ENCODE measurements around the gene GMPPA. TPM values are rescaled to one million over a fixed set of nuclear protein-coding genes. Genes with fewer than 3 reads are reported as not detected.

GMPPA gene
- total RNA-seq, 1 experiment from 2014 or later = 81.6 TPM

DNA sequence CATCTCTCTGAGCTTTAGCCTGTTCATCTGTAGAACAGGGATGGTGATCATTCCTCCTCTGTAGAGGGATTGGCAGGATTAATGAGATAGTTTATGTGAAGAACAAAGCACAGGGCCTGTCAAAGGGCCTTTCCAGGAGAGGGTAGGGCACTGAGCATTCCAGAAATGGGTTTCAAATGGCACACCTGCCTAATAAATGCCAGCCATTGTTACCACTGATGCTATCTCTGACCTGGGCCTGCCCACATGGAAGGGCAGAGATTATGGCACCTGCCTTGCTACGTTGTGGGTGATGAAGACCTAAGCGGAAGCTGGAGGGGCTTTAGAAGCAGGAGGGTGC, 31.0 kb upstream of the GMPPA start:
- DNase-seq (ENCODE audit: low read depth) = no peak

DNA sequence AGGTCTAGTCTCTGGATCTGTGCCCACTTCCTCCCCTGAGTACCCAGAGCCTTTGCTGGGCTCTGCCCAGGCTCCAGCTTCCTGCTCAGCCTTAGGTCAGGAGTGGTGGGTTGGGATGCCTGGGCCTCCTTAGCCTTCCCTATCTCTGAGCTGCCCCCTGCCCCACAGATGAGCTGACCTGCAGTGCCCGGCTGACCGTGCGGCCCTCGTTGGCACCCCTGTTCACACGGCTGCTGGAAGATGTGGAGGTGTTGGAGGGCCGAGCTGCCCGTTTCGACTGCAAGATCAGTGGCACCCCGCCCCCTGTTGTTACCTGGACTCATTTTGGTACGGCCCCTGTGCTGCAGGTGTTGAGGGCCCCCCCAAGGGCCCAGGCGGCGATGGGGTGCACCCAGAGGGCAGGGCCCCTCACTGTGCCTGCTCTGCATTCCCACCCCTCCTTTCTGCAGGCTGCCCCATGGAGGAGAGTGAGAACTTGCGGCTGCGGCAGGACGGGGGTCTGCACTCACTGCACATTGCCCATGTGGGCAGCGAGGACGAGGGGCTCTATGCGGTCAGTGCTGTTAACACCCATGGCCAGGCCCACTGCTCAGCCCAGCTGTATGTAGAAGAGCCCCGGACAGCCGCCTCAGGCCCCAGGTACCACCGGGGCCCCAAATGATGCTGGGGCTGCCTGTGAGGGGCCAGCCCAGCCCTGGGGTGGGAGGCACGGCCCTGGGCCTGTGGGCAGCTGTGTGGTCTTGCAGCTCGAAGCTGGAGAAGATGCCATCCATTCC, 30.1 kb upstream of the GMPPA start:
- no peak for DNase-seq (ENCODE audit: low read depth)

DNA sequence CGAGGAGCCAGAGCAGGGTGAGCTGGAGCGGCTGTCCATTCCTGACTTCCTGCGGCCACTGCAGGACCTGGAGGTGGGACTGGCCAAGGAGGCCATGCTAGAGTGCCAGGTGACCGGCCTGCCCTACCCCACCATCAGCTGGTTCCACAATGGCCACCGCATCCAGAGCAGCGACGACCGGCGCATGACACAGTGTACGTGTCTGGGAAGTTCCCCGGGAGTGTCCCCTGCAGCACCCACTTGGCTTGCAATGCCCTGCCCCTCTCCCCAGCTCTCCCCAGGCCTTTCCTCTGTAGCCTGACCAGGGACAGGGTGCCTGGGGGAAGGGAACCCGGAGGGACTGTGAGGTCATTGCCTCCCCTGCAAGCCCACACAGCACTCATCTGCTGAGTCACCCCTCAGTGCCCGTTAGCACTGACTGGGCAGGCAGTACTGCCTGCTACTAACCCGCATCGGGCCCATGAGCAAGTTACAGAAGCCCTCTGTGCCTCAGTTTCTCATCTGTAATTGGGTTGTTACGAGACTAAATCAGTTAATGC, 29.4 kb upstream of the GMPPA start:
- peak; percentile 85 for DNase-seq (ENCODE audit: low read depth)

DNA sequence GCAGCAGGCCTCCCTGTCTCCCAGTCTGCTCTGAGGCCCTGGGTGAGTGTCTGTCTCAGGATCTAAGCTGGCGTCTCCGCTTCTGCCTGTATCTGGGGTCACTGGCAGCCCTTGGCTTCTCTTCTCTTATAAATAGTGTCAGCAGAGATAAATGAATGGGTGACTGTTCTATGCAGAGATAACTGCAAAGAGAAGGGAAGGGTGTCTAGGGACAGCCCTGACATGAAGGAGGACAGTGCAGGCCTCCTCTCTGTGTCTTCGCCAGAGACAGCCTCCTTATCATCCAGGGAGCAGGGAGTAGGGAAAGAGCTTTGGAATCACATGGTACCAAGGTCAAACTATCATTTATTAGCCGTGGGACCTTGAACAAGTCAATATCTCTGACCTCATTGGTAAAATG, 28.3 kb upstream of the GMPPA start:
- no peak for DNase-seq (ENCODE audit: low read depth)

DNA sequence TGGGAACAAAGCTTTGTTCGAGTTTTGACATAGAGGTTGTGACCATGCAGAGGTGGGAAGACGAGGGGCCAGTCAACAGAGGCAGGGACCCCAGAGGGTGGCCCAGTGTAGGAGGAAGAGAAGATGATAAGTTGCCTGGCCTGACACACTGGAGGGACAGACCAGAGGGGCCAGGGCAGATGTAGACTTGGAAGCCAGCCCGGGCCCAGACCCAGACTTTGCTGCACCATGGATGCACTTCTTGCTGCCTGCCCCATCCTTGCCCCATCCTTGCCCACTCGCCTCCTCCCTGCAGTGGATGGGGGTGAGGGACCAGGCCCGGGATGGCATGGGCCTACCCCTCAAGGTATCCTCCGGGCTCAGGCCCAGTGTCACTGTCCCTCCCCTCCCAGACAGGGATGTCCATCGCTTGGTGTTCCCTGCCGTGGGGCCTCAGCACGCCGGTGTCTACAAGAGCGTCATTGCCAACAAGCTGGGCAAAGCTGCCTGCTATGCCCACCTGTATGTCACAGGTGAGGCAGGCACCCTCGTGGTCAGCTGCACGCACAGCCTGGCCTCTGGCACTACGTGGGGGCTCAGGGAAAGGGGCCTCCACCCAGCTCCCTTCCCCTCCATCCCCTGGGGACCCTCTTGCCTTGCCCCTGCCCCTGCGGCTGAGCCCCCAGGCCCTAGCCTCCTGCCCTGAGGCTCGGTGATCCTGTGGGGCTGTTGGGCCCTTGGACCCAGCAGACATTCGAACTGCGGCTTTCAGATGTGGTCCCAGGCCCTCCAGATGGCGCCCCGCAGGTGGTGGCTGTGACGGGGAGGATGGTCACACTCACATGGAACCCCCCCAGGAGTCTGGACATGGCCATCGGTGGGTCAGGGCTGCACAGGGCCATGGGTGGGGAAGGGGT, 27.0 kb upstream of the GMPPA start:
- DNase-seq (ENCODE audit: low read depth) = no peak

DNA sequence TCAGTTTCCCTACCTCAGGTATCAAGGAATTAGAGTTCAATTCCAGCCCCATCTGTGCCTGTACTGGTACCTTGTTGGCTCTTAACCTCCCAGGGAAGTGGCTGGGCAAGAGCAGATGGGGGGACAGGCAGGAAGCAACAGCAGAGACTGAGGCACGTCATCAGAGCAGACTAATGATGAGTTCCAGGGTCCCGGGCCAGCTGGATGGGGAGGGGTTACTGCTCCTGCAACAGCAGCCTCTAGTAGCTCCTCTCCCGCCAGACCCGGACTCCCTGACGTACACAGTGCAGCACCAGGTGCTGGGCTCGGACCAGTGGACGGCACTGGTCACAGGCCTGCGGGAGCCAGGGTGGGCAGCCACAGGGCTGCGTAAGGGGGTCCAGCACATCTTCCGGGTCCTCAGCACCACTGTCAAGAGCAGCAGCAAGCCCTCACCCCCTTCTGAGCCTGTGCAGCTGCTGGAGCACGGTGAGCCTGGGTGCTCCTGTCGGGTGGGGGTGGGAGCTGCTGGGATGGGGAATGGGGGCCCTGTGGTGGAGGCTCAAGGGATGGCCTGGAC, 26.0 kb upstream of the GMPPA start:
- no peak for DNase-seq (ENCODE audit: low read depth)

DNA sequence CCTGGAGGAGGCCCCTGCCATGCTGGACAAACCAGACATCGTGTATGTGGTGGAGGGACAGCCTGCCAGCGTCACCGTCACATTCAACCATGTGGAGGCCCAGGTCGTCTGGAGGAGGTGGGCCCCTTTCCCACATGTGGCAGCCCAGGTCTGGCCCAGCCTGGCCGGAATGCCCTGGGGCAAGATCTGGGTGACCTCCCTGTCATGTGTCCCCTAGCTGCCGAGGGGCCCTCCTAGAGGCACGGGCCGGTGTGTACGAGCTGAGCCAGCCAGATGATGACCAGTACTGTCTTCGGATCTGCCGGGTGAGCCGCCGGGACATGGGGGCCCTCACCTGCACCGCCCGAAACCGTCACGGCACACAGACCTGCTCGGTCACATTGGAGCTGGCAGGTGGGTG, 25.2 kb upstream of the GMPPA start:
- no peak for DNase-seq (ENCODE audit: low read depth)

DNA sequence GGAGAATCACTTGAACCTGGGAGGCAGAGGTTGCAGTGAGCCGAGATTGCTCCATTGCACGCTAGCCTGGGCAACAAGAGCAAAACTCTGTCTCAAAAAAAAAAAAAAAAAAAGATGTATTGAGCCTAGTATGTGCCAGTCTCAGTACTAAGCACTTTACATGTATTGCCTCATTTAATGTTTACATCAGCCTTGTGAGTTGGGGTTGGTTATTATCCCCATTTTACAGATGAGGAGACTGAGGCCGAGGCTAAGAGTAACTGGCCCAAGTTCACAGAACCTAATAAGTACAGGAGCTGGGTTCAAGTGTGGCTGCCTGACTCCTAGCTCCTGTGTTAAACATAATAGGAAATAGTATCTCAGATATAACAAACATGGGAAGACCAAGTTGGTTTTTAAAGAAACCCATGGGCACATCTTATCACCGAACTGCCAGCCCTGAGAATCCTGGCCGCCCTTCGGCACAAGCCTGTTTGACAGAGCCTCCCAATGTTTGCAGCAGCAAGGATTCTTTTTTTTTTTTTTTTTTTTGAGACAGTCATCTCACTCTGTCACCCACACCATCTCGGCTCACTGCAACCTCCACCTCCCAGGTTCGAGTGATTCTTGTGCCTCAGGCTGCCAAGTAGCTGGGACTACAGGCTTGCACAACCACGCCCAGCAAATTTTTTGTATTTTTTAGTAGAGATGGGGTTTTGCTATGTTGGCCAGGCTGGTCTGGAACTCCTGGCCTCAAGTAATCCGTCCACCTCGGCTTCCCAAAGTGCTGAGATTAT, 24.2 kb upstream of the GMPPA start:
- DNase-seq (ENCODE audit: low read depth) = no peak

DNA sequence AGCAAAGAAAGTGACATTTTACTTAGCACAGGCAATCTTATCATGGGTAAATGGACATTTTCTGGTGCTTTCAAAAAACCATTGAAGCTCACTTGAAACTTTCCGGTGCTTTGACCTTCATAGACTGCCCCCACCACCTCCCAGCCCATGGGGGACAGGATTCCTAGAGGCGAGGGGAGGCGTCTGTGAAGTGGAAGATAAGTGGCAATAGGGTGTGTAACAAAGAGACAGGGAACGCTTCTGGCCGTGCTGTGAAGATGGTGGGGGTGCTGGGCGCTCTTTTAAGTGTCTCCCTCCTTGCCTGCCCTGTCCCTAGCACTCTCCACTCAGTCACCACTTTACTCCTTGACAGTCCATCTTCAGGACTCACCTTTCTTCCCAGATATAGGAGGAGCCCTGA, 23.4 kb upstream of the GMPPA start:
- DNase-seq (ENCODE audit: low read depth) = no peak

DNA sequence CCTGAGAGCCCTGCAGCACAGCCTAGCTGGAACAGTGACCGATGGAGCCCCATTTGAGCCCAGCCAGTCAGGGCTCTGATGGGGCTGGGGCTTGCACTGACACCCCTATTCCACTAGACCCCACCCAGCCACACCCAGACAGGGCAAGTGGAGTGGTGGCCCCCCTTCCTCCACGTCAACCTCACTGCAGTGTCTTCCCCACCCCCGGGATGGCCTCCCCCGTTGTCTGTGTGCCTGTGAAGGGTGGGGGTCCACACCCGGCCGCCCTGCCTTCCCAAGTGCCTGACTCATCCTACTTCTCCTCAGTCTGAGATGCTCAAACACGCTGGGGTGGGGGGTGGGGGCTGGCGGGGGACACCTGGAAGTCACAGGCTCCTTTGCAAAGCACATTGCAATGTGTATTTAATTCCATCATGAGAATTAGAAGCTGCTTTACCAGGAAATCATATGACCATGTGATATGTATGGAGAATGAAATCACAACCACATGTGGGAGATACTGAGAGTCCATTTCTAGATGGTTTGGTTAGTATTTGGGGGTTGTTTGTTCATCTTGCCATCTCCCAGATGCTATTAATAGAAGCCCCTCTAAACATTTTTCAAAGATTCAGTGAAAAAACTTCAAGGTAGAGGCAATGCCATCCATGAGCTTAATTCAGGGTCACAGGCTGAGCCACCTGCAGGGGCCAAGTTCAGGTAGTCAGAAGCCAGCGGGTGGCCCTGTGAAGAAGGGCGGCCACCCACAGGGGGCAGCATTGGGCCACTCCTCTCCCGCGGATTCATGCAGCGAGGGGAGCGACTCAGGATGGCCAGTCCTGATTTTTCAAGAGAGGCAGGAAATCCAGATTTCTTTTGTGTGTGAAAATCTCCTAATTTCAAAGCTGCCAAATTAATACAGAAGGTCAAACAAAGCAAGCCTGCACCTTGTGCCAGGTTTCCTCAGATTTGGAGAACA, 22.7 kb upstream of the GMPPA start:
- DNase-seq (ENCODE audit: low read depth) = no peak

DNA sequence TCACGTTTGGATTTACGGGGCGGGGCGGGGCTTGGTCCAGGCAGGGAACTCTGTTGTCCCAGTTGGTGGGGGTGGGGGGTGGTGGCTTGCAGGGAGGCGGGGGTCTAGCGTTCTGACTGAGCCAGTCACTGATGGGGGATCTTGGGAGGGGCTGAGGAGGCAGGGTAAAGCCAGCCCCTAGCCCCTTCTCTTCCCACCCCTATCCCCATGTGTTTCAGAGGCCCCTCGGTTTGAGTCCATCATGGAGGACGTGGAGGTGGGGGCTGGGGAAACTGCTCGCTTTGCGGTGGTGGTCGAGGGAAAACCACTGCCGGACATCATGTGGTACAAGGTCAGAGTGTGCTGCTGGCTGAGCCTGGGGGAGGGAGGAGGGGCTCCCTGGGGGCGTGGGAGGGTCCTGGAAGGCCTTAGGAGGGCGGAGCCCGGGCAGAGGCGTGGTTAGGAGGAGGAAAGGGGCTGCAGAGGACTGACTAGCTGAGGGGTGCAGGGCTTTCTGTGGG, 22.0 kb upstream of the GMPPA start:
- no peak for DNase-seq (ENCODE audit: low read depth)

DNA sequence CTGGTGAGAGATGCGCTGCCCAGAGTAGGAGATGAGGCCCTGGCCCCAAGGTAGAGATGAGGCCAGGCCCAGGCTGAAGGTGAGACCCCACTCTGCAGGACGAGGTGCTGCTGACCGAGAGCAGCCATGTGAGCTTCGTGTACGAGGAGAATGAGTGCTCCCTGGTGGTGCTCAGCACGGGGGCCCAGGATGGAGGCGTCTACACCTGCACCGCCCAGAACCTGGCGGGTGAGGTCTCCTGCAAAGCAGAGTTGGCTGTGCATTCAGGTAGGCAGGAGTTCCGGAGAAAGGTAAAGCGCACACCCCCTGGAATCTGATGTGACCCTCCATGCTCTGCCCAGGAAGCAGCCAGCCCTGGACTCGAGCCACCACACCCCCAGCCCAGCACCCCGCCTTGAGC, 21.5 kb upstream of the GMPPA start:
- no peak for DNase-seq (ENCODE audit: low read depth)

DNA sequence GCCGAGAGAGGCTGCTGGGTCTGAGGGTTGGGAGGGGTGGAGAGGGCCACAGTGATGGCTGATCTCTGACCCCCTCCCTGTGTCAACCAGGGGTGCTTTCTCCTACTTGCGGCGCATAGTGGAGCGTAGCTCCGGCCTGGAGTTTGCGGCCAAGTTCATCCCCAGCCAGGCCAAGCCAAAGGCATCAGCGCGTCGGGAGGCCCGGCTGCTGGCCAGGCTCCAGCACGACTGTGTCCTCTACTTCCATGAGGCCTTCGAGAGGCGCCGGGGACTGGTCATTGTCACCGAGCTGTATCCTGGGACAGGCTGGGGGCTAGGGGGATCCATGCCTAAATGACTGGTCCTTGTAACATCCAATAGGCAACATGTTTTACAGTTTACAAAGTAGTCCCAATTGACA, 20.9 kb upstream of the GMPPA start:
- DNase-seq (ENCODE audit: low read depth) = no peak

DNA sequence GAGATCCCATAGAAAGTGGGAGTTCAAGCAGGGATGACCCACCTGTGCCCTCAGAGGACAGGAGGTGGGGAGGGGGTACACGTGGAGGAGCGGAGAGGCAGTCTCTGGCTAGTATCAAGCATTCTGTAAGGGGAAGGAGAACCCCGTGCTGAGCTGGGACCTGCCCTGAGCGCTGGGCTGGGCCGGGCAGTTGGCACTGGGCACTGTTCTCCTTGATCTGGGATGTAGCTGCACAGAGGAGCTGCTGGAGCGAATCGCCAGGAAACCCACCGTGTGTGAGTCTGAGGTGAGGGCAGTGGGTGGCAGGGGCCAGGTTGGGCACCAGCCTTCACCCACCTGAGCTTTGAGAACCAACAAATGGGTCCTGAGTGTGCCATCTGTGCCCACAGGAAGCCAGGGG, 19.8 kb upstream of the GMPPA start:
- DNase-seq (ENCODE audit: low read depth) = no peak

DNA sequence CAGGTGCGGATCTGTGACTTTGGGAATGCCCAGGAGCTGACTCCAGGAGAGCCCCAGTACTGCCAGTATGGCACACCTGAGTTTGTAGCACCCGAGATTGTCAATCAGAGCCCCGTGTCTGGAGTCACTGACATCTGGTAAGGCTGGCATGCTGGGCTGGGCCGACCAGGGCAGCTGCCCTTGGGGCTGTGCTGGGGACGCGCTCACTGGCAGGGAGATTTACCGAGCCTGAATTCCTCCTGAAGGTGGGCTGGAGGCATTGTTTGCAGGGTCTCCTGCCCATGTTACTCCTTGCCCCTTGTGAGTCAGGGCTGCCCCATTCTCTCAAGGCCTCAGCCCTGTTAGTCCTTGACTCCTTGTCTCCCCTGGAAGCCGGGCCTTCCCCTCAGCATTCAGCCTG, 18.7 kb upstream of the GMPPA start:
- DNase-seq (ENCODE audit: low read depth) = no peak

DNA sequence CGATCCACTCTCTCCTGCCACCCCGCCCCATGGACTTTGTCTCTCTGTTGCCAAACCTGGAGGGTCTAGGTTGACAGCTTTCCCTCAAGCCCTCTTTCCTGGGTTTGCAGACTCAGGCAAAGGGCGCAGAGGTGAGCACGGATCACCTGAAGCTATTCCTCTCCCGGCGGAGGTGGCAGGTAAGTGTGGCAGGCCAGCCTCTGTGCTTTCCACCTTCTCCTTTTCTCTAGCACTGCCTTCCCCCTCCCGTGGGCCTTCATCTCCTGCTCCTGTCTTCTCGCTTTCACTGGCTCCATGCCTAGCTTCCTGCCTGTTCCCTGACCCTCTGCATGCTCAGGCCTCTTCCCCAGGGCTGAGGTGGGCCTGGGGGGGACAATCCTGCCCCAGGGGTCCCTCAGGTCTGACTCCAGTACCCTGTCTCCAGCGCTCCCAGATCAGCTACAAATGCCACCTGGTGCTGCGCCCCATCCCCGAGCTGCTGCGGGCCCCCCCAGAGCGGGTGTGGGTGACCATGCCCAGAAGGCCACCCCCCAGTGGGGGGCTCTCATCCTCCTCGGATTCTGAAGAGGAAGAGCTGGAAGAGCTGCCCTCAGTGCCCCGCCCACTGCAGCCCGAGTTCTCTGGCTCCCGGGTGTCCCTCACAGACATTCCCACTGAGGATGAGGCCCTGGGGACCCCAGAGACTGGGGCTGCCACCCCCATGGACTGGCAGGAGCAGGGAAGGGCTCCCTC, 15.9 kb upstream of the GMPPA start:
- DNase-seq (ENCODE audit: low read depth) = no peak

DNA sequence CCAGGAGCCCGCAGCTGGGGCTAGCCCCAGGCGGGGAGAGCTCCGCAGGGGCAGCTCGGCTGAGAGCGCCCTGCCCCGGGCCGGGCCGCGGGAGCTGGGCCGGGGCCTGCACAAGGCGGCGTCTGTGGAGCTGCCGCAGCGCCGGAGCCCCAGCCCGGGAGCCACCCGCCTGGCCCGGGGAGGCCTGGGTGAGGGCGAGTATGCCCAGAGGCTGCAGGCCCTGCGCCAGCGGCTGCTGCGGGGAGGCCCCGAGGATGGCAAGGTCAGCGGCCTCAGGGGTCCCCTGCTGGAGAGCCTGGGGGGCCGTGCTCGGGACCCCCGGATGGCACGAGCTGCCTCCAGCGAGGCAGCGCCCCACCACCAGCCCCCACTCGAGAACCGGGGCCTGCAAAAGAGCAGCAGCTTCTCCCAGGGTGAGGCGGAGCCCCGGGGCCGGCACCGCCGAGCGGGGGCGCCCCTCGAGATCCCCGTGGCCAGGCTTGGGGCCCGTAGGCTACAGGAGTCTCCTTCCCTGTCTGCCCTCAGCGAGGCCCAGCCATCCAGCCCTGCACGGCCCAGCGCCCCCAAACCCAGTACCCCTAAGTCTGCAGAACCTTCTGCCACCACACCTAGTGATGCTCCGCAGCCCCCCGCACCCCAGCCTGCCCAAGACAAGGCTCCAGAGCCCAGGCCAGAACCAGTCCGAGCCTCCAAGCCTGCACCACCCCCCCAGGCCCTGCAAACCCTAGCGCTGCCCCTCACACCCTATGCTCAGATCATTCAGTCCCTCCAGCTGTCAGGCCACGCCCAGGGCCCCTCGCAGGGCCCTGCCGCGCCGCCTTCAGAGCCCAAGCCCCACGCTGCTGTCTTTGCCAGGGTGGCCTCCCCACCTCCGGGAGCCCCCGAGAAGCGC, 15.0 kb upstream of the GMPPA start:
- DNase-seq (ENCODE audit: low read depth) = no peak

DNA sequence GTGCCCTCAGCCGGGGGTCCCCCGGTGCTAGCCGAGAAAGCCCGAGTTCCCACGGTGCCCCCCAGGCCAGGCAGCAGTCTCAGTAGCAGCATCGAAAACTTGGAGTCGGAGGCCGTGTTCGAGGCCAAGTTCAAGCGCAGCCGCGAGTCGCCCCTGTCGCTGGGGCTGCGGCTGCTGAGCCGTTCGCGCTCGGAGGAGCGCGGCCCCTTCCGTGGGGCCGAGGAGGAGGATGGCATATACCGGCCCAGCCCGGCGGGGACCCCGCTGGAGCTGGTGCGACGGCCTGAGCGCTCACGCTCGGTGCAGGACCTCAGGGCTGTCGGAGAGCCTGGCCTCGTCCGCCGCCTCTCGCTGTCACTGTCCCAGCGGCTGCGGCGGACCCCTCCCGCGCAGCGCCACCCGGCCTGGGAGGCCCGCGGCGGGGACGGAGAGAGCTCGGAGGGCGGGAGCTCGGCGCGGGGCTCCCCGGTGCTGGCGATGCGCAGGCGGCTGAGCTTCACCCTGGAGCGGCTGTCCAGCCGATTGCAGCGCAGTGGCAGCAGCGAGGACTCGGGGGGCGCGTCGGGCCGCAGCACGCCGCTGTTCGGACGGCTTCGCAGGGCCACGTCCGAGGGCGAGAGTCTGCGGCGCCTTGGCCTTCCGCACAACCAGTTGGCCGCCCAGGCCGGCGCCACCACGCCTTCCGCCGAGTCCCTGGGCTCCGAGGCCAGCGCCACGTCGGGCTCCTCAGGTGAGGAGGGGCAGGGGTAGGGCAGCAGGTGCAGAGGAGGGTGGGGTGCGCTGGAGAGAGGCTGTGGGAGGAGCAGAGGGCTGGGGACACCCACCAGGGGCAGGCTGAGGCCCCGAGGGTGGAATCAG, 14.1 kb upstream of the GMPPA start:
- no peak for DNase-seq (ENCODE audit: low read depth)
